Amygdala (tissue), 56 donors: ENCODE data around the gene CCDC197.
A peak's percentile ranks its signal among the peaks of the same experiment; 100 is the strongest.

Experiments used
- DNase-seq, 56 donors: peaks; one replicate each; lab custom pipeline; 2025; lab: John Stamatoyannopoulos, UW

CCDC197 gene

DNA sequence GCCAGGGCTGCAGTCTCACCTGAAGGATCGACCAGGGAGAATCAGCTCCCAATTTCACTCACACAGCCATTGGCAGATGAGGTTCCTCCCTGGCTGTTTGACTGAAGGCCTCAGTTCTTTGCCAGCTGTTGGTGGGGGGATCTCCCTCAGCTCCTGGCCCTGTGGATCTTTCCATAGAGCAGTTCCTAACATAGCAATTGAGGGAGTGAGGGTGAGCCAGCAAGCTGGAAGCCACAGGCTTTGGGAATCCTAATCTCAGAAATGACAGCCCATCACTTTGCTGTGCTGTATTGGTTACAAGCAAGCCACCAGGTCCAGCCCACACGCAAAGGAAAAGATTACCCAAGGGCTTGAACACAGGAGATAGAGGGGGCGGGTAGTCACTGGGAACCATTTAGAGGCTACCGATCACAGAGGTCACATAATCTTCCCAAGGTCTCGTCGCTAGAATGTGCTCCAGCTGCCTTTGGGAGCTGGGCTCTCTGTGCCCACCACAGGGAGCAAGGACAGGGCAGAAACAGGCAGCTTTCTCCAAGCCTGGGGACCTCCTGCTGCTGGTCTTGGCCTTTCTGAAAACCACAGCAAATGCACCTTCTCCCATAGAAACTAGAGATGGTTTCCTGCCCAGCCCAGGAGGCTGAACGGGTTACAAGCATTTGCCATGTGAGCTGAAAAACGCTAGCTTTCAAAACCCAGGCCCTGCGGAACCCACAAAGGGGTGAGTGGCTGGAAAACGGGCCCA is 24.5 kb downstream of the CCDC197 start:
- DNase-seq = no peak

DNA sequence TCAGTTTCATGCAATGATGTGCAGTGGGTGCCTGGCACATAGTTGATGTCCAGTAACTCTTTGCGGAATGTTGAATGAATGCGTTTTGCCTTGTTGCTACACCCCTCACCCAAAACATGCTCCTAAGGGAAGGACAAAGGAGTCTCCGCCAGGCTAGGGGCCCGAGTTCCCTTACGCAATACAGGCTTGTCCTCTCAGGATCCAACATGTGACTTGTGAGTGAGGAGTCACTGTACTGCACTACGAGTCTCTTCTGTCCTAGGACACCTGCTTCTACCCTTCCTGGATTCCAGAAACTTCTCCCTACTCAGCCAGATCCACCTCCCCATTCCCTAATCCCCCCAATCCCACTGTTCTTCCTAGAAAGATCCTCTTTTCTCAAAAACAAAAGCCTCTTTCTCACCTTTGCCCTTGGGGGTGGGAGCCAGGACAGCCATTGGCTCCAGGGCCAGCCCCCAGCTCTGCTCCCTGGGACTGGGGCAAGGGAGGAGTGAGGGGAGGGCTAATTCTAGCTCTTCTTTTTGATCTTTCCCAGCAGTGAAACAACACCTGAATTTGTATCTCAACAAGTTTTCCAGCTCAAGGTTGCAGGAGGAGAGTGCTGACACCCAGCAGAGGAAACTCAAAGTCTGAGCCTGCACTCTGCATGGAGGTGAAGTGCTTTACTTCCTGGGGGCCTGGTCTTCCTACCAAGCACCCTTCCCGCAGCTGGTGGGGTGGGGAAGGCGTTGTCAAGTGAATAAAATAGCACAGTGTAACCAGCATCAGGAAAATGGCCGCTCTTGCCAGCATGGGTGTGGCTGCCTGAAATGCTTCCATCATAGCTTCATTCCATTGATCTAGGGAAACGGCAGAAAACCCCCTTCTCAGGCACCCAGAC is 25.7 kb downstream of the CCDC197 start:
- no peak for DNase-seq

DNA sequence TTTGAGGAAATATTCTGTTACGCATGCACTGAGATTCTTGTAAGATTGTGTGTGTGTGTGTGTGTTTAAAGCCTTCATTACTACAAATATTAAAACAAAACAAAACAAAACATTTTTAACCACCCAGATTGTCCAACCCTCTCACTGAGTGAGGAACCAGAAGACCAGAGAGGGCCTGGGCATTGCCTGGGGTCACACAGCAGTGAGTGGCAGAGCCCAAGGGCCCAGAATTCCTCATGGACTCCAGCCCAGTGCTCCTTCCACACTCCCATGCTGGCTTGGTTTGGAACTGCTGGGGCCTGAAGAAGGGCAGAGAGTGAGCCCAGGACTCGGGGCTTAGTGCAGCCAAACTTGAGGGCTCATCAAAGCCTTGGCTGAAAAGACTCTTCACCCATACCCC is 27.4 kb downstream of the CCDC197 start:
- no peak for DNase-seq

DNA sequence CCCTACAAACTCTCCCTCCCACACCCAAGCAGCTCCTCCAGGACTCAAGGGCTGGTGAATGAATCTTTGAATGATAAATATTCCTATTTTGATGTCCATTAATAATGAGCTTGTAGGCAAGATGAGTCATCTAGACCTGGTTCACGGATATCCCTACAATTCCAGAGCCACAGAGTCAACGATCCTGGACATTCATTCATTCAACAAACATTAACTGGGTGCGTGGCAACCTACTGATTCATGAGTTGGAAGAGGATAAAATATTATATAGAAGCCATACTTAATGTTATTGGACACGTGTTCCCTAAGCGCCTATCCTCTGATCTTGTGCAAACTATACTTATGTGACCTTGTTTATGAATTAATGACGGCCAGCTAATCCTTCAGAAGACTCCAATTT is 28.6 kb downstream of the CCDC197 start:
- DNase-seq = no peak

DNA sequence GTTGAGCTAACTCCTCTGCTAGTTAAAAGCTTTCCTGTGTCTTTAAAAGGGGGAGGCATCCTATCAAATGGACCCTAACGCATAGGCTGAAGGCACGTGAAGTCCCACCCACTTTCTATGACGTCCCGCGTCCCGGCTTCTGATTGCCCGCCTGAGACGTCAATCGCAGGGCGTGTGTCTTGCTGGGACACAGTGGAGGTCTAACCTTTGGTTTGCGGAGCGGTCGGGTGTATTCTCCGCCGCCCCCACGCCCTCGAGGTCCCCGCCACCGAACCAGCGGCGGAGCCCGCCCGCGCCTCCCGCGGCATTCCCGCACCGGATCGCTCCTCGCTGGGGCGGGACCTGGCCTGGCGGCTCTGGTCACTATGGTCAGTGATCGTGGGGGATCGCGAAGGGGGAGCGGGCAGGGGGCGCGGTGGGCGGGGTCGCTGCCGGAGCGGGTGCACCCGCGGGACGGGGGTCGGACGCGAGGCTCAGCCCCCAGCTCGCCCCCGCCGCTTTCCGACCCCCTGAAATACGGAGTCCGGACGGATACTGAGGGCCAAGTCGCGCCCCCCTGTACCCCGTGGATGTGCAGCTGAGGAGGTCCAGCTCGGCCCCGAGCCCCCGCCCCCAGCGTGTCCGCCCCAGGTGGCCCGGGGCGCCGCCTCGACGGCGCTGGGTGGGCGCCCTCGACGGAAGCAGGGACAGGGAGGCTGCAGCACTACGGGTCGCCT is 29.2 kb downstream of the CCDC197 start, which contains the start of gene OTUB2:
Gene OTUB2, plus strand, starts transcription at position 168 of the 716 bp plus-strand sequence. Its CDS starts 198 bp downstream, at position 366.
- peak; percentile 18 to 99 (median 94) for DNase-seq

DNA sequence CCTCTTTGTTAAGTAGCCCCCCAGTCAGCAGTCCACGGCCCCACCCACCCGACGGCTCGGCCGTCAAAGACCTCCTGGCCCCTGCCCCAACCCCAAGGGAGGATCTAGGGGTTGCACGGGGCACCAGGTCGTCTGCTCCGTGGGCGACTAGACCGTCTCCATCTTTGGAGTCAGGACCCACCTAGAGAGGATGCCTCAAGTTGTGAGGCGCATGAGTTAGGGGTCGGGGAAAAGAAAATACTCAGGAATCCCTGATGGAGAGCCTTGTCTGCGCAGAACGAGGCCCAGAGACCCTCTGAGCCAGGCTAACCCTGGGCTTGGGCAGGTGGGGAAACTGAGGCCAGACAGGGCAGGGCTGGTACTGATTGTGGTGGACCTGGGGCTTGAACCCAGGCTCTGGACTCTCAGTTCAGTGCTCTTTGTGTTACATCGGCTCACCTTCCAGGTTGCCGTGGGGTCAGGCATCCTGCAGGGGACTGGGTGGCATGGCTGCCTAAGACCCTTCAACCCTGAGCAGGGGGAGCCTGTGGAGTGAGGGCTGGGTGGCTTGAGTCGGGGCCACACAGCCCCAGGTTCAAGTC is 29.9 kb downstream of the CCDC197 start:
- no peak for DNase-seq

DNA sequence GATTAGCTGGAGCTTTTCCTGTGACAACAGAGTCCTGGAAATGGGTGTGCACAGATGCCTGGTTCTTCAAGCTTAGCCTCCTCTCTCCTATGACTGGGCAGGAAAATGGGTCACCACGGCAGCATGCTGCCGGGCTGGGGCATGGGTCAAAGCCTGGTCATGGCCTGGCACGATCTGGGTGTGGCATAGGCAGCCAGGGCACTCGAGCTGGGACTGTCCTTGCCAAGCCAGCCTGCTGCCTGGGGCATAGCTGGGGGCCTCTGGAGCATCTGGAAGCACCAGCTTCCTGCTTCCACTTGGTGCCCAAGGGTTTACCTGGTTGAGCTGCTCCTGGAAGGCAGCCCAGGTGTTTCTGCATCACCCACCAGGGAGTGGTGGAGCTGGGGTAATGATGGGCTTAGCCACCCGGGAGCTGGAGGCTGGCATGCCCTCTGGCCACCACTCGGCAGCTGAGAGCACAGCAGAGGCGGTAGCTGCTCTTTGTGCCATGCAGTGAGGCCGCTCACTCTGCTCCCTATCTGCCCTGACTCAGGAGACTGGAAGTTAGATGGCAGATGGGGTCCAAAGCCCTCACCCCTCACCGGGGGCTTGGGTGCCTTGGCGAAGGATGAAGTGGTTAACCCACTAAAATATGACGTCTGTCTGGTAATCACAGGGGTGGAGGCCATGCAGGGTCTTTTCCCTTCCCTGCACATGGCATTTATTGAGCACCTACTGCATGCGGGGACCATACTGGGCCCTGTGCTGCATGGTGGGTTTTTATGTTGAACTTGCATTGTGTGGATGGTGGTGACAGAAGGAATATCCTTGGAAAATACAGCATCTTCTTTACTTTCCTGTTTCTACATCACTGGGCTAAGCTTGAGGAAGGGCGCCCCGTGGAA is 30.7 kb downstream of the CCDC197 start:
- DNase-seq = no peak

DNA sequence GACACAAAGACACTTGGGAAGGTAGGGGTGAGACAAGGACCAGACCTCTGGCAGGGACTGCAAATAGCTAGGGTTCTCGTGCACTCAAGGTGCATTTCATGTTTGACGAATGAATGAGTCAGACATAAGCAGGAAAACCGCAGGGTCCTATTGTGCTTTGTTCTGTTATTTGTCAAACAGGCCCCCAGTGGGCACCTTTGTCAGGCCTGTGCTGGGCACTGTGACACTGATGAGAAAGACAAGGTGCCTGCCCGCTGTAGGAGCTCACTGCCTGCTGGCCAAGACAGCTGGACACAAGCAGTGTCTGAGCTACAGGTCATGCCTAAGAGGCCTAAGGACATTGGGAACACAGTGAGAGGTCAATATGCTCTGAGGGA is 31.3 kb downstream of the CCDC197 start:
- no peak for DNase-seq

DNA sequence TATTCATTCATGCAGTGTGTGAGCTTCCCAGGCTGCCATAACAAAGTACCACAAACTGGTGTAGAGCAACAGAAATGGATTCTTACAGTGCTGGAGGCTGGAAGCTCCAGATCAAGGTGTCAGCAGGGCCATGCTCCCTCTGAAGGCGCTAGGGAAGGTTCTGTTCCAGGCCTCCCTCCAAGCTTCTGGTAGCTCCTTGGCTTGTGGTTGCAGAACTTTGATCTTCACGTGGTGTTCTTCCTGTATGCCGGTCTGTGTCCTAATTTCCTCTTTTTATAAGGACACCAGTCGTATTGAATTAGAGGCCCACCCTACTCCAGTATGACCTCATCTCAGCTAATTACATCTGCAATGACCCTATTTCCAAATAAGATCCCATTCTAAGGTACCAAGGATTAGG is 32.2 kb downstream of the CCDC197 start:
- no peak for DNase-seq

DNA sequence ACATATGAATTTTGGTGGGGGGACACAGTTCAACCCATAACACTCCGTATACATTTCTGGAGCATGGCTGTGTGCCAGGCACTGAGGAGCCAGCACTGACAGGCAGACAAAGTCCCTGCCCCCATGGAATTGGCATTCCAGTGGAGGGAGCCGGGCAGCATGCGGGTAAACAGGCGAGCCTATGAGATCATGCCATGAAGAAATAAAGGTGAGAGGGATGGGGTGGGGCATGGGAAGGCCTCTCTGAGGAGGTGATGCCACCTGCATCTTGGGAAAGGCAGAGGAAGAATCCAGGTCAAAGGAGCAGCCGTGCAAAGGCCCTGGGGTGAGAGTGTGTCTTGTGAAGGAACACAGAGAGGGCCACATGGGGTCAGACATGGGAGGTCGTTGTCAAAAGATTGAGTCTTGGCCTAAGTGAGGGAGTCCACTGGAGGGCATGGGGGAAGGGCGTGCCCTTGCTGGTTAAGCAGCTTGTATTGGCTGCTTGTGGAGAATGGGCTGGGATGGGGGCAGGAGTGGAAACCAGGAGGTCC is 32.6 kb downstream of the CCDC197 start:
- no peak for DNase-seq

DNA sequence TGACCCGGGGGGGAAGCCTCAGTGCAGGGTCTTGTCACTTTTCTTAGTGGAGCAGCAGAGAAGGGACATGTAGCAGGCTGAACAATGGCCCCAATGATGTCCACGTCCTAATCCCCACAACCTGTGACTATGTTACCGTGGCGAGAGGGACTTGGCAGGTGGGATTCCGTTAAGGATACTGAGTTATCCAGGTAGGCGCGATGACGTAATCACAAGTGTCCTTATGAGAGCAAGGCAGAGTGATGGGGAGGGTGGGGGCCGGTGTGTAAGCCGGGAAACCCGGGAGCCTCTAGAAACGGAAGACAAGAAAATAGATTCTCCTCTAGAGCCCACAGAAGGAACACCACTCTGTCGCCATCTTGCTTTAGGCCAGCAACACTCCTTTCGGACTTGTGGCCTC is 33.5 kb downstream of the CCDC197 start:
- DNase-seq = no peak

DNA sequence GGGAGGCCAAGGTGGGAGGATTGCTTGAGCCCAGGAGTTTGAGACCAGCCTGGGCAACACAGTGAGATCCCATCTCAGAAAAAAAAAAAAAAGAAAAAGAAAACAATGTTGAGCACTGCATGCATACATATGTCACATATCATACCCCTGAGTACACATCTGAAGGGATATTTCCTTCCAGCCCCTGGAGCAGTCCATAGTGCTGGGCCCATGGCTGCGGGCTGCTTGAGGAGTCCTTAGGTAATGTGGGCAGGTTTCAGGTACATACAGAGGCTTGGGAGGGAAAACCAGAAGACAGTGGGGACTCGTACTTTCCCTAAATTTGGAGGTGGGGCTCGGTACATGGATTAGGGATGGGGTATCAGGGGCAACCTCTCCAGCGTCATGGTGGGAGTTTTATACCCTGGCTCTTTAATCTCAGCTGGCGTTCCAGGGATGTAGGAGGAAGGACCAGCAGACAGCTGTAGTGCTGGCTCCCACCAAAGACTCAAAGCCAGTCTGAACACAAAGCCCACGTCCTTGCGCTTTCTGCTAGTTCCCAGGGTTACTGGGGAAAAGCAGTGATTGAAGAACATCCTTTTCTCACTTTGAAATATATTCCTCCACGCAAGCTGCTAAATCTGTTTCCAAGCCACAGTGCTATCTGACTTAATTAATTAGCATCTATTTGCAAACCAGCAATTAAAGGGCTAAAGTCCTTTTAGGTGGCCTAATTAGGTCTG is 34.2 kb downstream of the CCDC197 start:
- peak in 9 of 56 donors; percentile 13 to 48 (median 25) for DNase-seq

DNA sequence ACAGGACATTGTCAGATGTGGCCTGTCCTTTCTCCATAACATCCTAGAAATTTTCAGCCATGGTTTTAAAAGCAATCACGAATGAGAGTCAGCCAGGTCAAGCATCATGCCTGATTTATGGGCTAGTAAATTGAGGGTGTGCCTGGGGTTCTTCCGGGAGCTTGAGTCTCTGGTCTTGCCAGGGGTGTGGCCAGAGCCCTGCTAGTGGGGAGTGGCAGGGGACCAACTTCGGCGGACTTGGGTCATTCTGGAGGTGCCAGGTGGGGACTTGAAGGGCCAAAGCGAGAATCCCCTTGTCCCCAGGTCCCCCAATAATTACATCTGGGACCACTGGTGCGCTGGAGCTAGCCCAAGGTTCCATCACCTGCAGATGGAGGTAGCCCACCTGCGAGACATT is 34.8 kb downstream of the CCDC197 start:
- DNase-seq = no peak

DNA sequence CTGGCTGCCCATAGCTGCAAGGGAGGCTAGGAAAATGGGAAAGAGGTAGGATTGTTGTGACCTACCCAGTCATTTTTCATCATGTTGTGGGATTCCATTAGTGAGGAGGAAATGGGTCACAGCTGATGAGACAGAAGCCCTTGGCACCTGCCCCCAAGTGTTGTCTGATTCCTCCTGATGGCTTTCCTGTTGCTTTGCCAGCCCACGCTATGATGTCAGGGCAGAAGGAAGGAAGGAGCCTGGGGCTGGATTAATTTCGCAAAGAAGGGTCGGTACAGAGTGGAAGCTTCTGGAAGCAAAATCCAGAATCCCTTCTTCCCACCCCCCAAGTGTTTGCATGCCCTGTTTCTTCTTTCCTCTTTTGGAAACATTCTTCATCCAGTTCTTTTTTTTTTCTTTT is 37.8 kb downstream of the CCDC197 start:
- DNase-seq = no peak

DNA sequence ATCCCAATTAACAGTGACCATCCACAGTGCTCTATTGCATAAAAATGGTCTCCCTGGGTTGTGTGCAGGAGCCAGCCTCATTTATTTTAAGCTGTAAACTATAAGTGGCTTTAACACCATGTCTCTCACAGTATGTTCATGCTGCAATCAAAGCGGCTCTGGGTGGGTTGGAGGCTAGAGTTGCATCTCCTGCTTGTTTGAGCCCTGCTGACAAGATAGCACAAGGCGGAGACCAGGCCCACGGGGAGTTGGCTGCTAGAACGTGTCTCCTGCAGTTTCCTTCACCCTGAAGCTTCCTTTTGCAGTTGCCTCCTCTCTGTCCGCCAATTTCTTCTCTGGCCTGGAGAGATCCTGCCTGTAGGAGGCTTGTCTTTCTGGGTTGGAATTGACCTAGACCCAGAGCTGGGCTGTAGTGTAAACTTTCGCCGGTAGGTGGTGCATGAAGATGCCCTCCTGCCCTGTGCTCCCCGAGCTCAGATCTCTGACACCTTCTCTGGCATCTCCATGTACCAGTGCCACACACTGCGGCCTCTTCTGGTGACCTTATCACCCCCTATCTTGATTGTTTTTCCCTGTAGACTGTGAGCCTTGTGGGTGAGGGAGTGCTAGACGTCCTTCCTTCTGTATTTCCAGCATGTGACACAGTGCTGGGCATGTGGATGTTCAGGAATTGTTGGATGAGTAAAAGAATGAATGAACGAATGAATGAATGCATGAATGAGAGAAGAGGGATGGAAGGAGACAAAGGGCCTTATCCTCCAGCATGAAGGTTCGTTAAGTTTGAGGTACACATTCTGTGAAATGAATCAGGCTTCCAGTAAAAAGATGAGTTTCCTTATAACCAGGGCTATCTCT is 39.4 kb downstream of the CCDC197 start:
- peak in 31 of 56 donors; percentile 10 to 72 (median 34) for DNase-seq

DNA sequence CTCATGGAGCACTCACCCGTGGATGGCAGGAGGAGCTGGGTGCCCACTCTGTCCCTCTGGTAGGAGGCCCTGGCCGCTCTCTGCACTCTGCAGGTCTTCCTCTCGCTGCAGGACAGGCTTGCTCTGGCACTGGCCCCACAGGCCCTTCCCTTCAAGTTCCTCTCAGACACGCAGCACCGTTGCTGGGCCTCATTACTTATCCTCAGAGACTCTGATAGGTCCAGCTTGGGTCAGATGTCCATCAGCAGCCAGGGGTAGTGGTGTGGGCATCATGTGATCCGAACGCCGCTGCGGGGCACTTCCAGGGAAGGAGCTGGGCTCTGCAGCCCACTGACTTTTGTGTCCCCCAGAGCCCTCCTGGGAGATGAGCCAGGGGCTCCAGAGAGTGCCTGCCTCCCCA is 40.9 kb downstream of the CCDC197 start:
- DNase-seq = no peak

DNA sequence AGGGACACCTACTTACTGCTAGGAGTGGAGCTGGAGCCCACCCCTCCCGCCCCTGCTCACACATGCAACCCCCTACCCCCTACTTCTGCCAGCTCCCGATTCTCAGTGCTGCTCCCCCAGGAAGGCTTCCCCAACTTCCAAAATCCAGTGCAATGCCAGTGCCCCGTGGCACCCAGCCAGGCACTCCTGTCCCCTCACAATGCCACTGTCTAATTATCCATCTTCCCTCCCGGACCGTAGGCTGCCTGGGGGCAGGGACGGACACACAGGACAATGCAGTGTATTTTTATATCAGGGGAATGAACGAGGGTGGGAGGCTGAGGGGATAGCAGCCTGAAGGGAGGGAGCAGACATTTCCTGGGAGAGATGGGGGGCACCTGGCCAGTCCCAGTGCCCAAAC is 41.4 kb downstream of the CCDC197 start:
- no peak for DNase-seq
